ELR (cell line): ENCODE measurements around the gene PMM1.

Experiments
- DNase-seq: peaks from one replicate; pipeline ENCODE4 v3.0.0-alpha.2; 2015; ENCODE audit warnings: low read depth

PMM1 gene

DNA sequence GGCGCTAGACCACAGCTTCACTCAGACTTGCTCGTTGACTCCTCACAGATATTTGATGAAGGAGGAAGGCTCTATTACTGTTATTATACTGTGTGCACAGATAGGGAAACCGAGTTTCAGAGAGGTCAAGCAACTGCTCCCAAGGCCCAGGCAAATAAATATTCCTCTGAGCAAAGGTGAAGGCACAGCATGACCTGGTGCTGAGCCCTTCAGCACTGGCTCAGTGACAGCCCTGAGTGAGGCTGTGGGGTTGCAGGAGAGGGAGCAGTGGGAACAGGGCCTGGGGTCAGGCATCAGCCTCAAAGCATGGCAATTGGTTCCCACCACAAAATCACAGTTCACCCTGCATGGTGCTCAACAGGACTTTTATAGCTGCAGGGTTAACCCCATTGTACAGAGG is 52.4 kb downstream of the PMM1 start:
- DNase-seq = no peak

DNA sequence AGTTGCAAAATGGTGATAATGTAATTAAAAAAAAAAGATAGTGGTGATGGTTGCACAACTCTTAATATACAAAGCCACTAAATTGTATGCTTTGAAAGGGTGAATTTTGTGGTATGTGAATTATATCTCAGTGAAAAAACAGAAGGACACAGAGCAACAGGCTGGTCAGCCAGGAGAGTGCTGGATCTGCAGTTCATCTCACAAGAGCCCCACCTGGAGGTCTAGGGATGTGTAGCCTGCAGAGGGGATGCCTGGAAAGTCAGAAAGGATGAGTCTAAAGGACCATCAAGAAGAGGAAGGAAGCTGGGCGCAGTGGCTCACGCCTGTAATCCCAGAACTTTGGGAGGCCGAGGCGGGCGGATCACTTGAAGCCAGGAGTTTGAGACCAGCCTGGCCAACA is 54.4 kb downstream of the PMM1 start:
- DNase-seq = peak; percentile 59

DNA sequence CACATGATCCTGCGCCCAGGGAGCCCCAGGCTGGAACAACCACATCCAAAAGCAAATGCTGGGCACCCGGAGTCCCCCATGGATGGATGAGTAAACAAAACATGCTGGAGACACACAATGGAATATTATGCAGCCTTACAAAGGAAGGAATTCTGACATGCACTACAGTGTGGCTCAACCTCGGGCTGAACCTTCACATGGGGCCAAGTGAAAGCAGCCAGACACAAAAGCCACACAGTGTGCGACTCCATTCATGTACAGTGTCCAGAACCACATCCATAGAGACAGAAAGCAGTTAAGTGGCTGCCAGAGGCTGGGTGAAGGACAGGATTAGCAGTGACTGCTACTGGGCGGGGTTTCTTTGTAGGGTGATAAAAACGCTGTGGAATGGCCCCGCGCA is 55.4 kb downstream of the PMM1 start:
- no peak for DNase-seq

DNA sequence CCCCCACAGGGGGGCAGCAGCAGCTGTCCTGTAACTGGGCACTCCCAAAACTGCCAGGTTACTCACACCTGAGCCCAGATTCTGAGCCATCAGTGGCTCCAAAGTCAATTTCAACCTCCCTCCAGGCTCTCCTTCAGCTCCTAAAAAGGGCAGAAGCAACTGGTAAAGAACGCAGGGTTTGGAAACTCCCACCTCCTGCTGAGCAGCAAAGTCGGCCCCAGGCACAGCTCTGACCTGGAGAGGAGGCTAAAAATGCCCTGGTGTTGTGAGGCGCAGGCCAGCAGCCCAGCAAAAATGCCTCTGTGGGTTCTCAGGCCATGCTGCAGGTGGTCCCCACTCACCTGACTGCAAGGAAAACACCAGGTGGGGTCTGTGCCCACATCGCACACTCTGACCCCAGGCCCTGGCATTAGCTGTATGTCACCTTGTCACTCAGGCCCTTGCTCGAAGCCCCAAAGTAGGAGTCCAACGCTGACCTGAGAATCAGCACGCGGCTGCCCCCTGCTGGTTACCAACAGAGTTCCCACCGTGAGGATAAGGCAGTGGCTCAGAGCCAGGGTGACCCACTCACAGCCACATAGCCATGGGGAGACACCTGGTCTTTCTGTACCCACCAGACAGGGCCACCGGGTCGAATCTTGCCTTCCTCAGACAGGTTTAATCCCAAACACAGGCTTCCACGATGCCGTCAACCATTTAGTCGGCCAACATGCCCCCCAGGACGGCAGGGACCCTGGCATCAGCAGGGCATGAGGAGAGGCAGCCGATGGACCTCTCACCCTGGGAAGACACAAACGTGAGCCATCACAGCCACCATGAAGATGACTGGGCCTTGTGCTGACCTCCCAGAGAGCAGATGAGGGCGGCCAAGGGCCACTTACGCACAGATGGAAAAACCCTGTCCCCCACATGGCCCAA is 56.5 kb downstream of the PMM1 start:
- peak; percentile 70 for DNase-seq

DNA sequence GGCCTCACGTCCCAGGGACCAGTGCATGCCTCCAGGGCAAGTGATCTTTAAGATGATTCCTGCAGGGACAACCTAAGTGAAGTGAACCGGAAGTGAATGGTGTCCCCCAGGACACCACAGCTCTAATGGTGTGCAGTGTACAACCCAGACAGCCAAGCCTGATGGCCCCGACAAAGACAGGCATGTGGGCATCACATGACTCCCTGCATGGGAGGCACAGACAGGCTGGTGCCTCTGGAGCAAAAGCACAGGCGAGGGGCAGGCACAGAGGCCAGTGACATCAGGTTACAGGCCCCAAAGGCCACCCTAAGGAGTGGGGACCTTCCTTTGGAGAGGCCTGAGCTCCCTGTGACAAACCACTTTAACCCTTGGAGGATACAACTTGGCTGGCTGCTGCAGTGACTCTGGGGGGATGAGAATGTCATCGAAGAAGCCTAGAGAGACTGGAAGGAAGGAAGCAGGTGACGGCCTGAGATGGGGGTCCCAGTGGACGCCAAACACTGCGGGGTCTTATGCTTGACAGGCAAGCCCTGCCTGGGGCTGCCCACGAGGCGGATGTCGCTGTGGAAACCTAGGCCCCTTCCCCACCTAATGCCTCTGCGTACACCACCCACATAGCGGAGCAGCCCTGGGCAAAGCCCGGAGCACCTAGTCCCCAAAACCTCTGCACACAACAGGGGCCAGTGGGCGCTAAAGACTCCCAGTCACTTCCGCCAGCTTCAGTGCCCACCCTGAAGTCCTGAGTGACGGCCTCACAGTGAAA is 57.7 kb downstream of the PMM1 start:
- DNase-seq = no peak

DNA sequence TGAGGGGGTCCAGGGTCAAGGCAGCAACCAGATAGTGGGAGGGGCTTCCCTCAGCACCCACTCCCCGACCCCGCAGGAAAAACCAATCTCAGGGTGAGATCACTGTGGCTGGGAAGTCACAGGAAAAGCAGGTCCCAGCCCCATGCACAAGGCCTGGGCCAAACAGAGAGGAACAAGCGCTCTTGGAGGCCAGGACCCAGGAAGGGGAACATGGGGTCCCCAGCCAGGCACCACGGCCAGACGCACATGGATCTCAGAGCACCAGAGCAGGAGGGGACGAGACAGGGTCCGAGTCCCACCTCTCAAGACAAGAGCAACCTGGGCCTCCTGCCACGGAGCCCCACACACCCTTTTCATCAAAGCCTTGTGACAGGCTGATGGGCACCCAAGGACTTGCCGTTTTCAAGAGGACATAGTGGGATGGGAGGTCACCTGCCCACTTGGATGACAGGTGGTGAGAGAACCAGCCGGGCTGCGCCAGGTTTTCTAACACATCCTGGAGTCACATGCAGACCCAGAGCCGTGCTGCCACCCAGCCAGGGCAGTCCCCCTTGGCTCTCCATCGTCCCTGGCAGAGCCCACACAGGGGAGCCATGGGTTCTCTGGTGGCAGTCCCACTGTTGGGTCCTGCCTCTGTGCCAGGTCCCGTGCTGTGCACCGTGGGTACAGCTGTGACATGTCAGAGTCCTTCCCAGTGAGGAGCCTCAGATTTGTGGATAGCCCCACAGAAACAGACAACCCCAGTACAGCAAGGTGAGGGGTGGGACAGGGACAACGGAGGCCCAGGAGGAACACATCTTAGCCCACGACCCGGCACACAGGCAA is 58.5 kb downstream of the PMM1 start:
- no peak for DNase-seq

DNA sequence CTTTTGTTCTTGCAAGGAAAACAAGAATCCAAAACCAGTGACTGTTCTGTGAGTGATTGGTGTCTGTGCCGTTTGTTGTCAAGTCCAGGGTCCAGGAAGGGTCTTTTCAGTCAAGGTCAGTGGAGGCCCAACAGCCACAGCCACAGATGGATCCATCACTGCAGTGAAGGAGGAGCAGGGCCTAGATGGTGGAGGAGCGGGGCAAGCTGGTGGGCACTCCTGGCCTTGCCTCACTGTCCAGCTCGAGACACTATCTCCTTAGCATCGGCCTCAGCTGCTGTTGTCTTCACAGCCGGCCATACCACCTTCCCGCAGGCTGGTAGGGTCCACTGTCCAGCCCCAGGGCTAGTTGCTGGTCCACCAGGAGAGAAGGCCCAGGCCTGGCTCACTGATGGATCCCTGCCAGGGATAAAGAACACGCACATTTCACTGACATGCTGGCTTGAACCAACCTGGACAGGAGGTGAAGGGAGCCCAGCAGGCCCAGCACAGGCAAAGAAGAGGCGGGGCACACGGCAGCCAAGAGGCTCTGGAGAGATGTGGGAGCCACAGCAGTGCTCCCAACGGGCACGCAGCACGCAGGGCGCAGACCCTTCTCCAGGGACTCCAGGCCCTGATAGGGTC is 60.6 kb downstream of the PMM1 start:
- DNase-seq = no peak

DNA sequence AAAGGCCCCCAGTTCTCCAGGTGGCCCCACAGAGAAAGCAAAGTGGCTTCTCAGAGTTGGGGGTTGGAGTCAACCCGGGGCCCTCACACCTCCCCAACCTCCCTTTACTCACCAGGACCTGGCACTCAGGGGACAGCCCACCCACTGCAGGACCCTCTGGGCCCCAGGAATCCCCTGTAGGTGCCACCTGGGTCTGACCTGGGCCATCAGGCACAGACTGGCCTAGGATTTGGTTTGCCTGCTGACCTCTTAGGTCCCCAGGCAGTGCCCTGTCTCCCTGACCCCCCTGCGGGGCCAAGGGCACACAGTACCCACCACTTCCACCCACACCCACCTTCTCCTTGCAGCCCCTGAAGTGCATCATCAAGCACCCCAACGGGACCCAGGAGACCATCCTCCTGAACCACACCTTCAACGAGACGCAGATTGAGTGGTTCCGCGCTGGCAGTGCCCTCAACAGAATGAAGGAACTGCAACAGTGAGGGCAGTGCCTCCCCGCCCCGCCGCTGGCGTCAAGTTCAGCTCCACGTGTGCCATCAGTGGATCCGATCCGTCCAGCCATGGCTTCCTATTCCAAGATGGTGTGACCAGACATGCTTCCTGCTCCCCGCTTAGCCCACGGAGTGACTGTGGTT is 61.4 kb downstream of the PMM1 start:
- DNase-seq = no peak
